ENCODE measurements around the gene LATS2. TPM values are rescaled to one million over a fixed set of nuclear protein-coding genes. Genes with fewer than 3 reads are reported as not detected.

LATS2 gene
- total and polyA plus RNA-seq, 8 donors: 3.4 to 21.4 (median 7.7) TPM

DNA sequence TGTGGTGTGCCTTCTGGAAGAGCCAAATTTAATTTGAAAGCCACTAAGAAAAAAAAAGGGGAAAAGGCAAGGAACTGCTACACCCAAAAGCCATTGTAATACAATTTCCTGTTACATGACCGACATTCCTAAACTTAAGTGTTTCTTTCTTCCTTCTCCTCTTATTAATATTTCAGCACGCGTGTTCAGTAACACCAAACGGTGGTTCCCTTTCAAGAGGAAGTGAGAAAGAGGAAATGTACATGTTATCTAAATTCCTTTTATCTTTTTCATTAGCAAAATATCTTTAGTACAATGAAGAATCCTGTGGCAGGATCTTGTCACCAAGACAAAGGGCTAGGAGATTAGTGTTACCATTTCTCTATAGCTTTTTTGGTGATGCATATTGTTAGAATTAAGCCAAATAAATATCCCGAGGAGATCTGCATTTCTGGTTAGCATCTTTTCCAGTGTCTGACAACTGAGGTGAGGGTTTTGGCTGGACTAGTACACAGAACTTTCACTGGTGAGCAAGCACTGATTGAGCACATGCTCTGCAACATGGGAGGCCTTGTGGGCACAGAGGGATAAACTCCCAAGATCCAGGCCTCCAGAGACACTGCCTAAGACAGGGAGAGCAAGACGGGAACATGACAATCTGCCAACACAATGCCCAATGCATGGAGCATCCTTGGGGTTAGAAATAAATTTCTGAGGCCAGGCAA, 22.1 kb downstream of the LATS2 start:
- DNase-seq: no peak
- Histone ChIP-seq H3K4me1 (peaks cover 31 to 93% (median 59%) of the 10 kb centered on the region in 4 donors), H3K9me3 (no peaks in the 10 kb centered on the region), H3K27me3 (no peaks in the 10 kb centered on the region), H3K27ac (peak overlapping the region in 4 of 5 donors; percentile 21 to 78 (median 54)), H3K36me3 (peaks cover 0 to 5% (median 2%) of the 10 kb centered on the region in 4 donors), H3K4me3 (no peak overlapping the region)
- 47 to 64% (median 53%) methylated on average over 6 of the region's 6 CpGs for WGBS, 5 donors
- intact Hi-C loops (cut with DNase I; ENCODE audit: low total_unique reads): no loop called here
- TF ChIP-seq POLR2AphosphoS5 (IDR thresholded peaks at IDR 0.05): no peak
- TF ChIP-seq, protein P1, sequence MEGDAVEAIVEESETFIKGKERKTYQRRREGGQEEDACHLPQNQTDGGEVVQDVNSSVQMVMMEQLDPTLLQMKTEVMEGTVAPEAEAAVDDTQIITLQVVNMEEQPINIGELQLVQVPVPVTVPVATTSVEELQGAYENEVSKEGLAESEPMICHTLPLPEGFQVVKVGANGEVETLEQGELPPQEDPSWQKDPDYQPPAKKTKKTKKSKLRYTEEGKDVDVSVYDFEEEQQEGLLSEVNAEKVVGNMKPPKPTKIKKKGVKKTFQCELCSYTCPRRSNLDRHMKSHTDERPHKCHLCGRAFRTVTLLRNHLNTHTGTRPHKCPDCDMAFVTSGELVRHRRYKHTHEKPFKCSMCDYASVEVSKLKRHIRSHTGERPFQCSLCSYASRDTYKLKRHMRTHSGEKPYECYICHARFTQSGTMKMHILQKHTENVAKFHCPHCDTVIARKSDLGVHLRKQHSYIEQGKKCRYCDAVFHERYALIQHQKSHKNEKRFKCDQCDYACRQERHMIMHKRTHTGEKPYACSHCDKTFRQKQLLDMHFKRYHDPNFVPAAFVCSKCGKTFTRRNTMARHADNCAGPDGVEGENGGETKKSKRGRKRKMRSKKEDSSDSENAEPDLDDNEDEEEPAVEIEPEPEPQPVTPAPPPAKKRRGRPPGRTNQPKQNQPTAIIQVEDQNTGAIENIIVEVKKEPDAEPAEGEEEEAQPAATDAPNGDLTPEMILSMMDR (IDR thresholded peaks at IDR 0.05): no peak
- TF ChIP-seq EP300 (IDR thresholded peaks at IDR 0.05): no peak
- no peak for TF ChIP-seq POLR2A (IDR thresholded peaks at IDR 0.05)

DNA sequence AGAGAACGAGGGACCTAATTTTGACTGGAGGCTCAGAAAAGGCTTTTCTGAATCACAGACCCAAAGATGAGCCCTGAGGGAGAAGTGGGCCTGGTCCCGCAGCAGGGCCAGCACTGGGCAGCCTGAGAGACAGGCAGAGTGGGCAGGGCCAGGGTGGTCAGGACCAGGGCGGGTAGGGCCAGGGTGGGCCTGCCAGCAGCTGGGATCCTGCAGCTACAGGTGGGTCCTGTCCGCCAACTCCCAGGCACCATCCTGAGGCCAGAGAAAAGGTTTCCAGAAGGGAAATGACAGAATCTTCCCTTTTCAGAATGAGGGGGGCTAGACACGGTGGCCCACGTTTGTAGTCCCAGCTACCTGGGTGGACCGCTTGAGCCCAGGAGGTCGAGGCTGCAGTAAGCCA, 23.7 kb downstream of the LATS2 start:
- no peaks in the 10 kb centered on the region for H3K27me3 ChIP-seq
- DNase-seq: no peak
- TF ChIP-seq POLR2AphosphoS5 (IDR thresholded peaks at IDR 0.05): no peak
- TF ChIP-seq, protein P1 (IDR thresholded peaks at IDR 0.05): no peak
- no peak for TF ChIP-seq EP300 (IDR thresholded peaks at IDR 0.05)
- no peak overlapping the region for H3K4me3 ChIP-seq
- no peaks in the 10 kb centered on the region for H3K9me3 ChIP-seq
- intact Hi-C loops (cut with DNase I; ENCODE audit: low total_unique reads): no loop called here
- WGBS, 5 donors: 73 to 94% (median 84%) methylated on average over 6 to 8 of the region's 8 CpGs
- peak overlapping the region in 2 of 5 donors; percentile 42 to 61 for H3K27ac ChIP-seq
- H3K4me1 ChIP-seq: peaks cover 47 to 96% (median 67%) of the 10 kb centered on the region in 4 donors
- H3K36me3 ChIP-seq: peaks cover 0 to 5% (median 2%) of the 10 kb centered on the region in 4 donors

DNA sequence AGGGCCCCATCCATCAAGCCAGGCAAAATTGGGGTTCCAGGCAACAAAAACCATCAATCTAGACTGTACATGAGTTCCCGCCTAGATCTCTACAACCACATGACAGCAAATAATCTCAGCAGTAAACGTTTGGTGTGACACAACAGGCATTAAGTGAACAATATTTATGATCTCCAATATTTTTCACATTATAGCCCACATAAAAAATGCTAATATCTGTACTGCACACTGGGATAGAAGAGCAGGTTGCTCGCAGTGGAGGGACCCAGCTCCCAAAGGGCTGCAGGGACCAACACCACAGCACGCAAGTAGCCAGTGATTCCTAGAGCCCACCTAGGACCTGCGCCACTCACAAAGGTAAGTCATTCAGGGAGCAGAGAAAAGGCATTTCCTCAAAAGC, 25.9 kb downstream of the LATS2 start:
- Histone ChIP-seq H3K4me1 (peaks cover 40 to 93% (median 63%) of the 10 kb centered on the region in 4 donors), H3K9me3 (no peaks in the 10 kb centered on the region), H3K4me3 (no peak overlapping the region), H3K27me3 (no peaks in the 10 kb centered on the region), H3K36me3 (peaks cover 0 to 5% (median 2%) of the 10 kb centered on the region in 4 donors), H3K27ac (peak overlapping the region in 3 of 5 donors; percentile 85 to 91 (median 87))
- WGBS, 5 donors: 59 to 74% (median 68%) methylated on average over 5 of the region's 5 CpGs
- TF ChIP-seq POLR2AphosphoS5 (IDR thresholded peaks at IDR 0.05) (no peak), EP300 (IDR thresholded peaks at IDR 0.05) (no peak), POLR2A (IDR thresholded peaks at IDR 0.05) (no peak)
- TF ChIP-seq, protein P1 (IDR thresholded peaks at IDR 0.05): no peak
- intact Hi-C loops (cut with DNase I; ENCODE audit: low total_unique reads): no loop called here
- no peak for DNase-seq

DNA sequence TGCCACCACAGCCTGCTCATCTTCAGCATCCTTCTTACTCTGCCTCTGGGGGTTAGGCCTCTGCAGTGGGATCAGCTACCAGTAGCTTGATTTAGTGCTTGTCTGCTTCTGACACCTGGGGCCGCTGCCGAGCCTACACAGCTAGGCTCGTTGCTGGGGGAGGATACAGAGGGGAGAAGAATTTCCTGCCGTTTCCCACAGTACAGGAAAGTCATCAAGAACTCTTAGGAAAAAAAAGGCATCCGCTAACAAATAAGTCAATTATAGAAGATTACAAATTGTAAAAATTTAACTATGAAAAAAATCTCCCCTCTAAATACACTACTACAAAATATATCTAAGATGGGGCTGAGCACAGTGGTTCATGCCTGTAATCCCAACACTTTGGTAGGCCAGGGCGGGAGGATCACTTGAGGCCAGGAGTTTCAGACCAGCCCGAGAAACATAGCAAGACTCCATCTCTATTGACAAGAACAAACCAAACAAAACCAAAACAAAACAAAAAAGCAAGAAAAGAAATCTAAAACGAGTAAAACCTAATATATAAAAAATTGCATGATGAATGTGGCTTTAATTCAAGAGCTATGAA, 26.7 kb downstream of the LATS2 start:
- H3K4me3 ChIP-seq: no peak overlapping the region
- peaks cover 0 to 3% (median under 1%) of the 10 kb centered on the region in 4 donors for H3K36me3 ChIP-seq
- no peak for TF ChIP-seq EP300 (IDR thresholded peaks at IDR 0.05)
- H3K27ac ChIP-seq: peak overlapping the region; percentile 20 to 91 (median 85)
- WGBS, 5 donors: 54 to 66% (median 60%) methylated on average over 8 of the region's 8 CpGs
- no peaks in the 10 kb centered on the region for H3K9me3 ChIP-seq
- peaks cover 40 to 85% (median 58%) of the 10 kb centered on the region in 4 donors for H3K4me1 ChIP-seq
- intact Hi-C loops (cut with DNase I; ENCODE audit: low total_unique reads): no loop called here
- no peaks in the 10 kb centered on the region for H3K27me3 ChIP-seq
- peak in 1 of 2 donors; percentile 36 for DNase-seq
